HUDEP-2 (cell line): ENCODE results near the gene NAB2.

ENCODE experiments used
- DNase-seq, 76 experiments: peaks; one replicate each; lab custom pipeline; 2025; ENCODE audit not compliant: unreplicated experiment in 76 of 76; lab: John Stamatoyannopoulos, UW

Gene NAB2

GRCh38 chr12:57093415-57094207 lies 4.7 kb downstream of the NAB2 start:
- DNase-seq: peak in 52 of 76 experiments; percentile 12 to 79 (median 44)

- no peak for DNase-seq
These were observed 5.6 kb downstream of the NAB2 start for GRCh38 chr12:57094208-57095160.

GRCh38 chr12:57095440-57095839 lies 6.5 kb downstream of the NAB2 start:
- no peak for DNase-seq

GRCh38 chr12:57096099-57096572 lies 7.2 kb downstream of the NAB2 start:
- DNase-seq: peak in 1 of 76 experiments; percentile 17

- DNase-seq: no peak
These were observed 8.0 kb downstream of the NAB2 start for GRCh38 chr12:57096748-57097553.

- peak in 17 of 76 experiments; percentile 13 to 51 (median 31) for DNase-seq
These were observed 8.6 kb downstream of the NAB2 start for GRCh38 chr12:57097554-57097835.

- no peak for DNase-seq
These were observed 9.6 kb downstream of the NAB2 start for GRCh38 chr12:57098546-57098945.

GRCh38 chr12:57099047-57099714 lies 10.3 kb downstream of the NAB2 start:
- no peak for DNase-seq

- no peak for DNase-seq
These were observed 10.9 kb downstream of the NAB2 start for GRCh38 chr12:57099766-57100165.

GRCh38 chr12:57101892-57102695 lies 13.2 kb downstream of the NAB2 start:
- DNase-seq: peak in 30 of 76 experiments; percentile 6 to 72 (median 35)

GRCh38 chr12:57103856-57104255 lies 14.9 kb downstream of the NAB2 start:
- no peak for DNase-seq

GRCh38 chr12:57104292-57104910 lies 15.5 kb downstream of the NAB2 start:
- no peak for DNase-seq

- DNase-seq: no peak
These were observed 16.3 kb downstream of the NAB2 start for GRCh38 chr12:57105011-57105753.

- no peak for DNase-seq
These were observed 17.3 kb downstream of the NAB2 start for GRCh38 chr12:57106021-57106708.

GRCh38 chr12:57107456-57108155 lies 18.7 kb downstream of the NAB2 start:
- DNase-seq: no peak

- no peak for DNase-seq
These were observed 20.5 kb downstream of the NAB2 start for GRCh38 chr12:57109207-57110103.
